MM.1S (cell line): ENCODE results near the gene OR10S1.
"Not testable (repeated sequence)": the region's sequence is repeated elsewhere in the genome, so short reads cannot be mapped to it uniquely, and the experiment has no call there.

ENCODE experiments used
- DNase-seq: peaks from one replicate; pipeline ENCODE4 v3.0.0-alpha.2; 2015
- H2AFZ ChIP-seq: fragments of 300-600 bp; sonication (generic); 2 replicates; pipeline ENCODE4 v1.6.0; 2016; ENCODE audit warnings: antibody characterized with exemption, low read length
- H3F3A ChIP-seq: fragments of 300-600 bp; sonication (generic); 2 replicates; pipeline ENCODE4 v1.6.1; 2016; ENCODE audit warnings: mild to moderate bottlenecking, antibody characterized with exemption, low read length, moderate library complexity, mixed read lengths; ENCODE audit not compliant: insufficient read depth
- H3K27ac ChIP-seq: fragments of 300-600 bp; sonication (generic); 2 replicates; pipeline ENCODE4 v1.5.1; 2016; ENCODE audit warnings: mild to moderate bottlenecking, low read length
- H3K27me3 ChIP-seq: fragments of 300-600 bp; sonication (generic); replicated peaks from 2 replicates; pipeline ENCODE4 v1.6.0; 2016; ENCODE audit warnings: low read length; ENCODE audit not compliant: insufficient read depth
- H3K36me3 ChIP-seq: fragments of 300-600 bp; sonication (generic); replicated peaks from 2 replicates; pipeline ENCODE4 v1.6.1; 2016; ENCODE audit warnings: mild to moderate bottlenecking, low read length, mixed read lengths; ENCODE audit not compliant: insufficient read depth
- H3K4me1 ChIP-seq: fragments of 300-600 bp; sonication (generic); 2 replicates; pipeline ENCODE4 v1.6.1; 2016; ENCODE audit warnings: low read length, mixed read lengths
- H3K4me2 ChIP-seq: fragments of 300-600 bp; sonication (generic); 2 replicates; pipeline ENCODE4 v1.6.0; 2016; ENCODE audit warnings: low read depth, low read length
- H3K4me3 ChIP-seq: fragments of 300-600 bp; sonication (generic); 2 replicates; pipeline ENCODE4 v1.5.1; 2016; ENCODE audit warnings: low read length, mixed read lengths
- H3K79me2 ChIP-seq: fragments of 300-600 bp; sonication (generic); 2 replicates; pipeline ENCODE4 v1.6.1; 2016; ENCODE audit warnings: mixed run types, low read length, mixed read lengths
- H3K9ac ChIP-seq: fragments of 300-600 bp; sonication (generic); 2 replicates; pipeline ENCODE4 v1.6.1; 2016; ENCODE audit warnings: low read length, mixed read lengths
- H3K9me2 ChIP-seq: fragments of 300-600 bp; sonication (generic); replicated peaks from 2 replicates; pipeline ENCODE4 v1.6.1; 2016; ENCODE audit warnings: mild to moderate bottlenecking, low read length, mixed read lengths; ENCODE audit not compliant: insufficient read depth
- H3K9me3 ChIP-seq: fragments of 300-600 bp; sonication (generic); replicated peaks from 2 replicates; pipeline ENCODE4 v1.6.1; 2016; ENCODE audit warnings: mild to moderate bottlenecking, low read length, mixed read lengths; ENCODE audit not compliant: insufficient read depth
- H4K20me1 ChIP-seq: fragments of 300-600 bp; sonication (generic); 2 replicates; pipeline ENCODE4 v1.6.1; 2016; ENCODE audit warnings: mild to moderate bottlenecking, low read length, moderate library complexity, mixed read lengths; ENCODE audit not compliant: insufficient read depth
- CTCF ChIP-seq: fragments of 300-600 bp; sonication (generic); IDR thresholded peaks from 2 replicates; pipeline ENCODE4 v1.5.1; 2016; ENCODE audit warnings: antibody characterized with exemption, low read length, mixed read lengths
- EZH2 ChIP-seq: fragments of 300-600 bp; sonication (generic); optimal IDR thresholded peaks from 2 replicates; pipeline ENCODE3; 2017; ENCODE audit warnings: low read depth, mild to moderate bottlenecking, antibody characterized with exemption, low read length, mixed read lengths
- EZH2phosphoT487 ChIP-seq: fragments of 300-600 bp; sonication (generic); IDR thresholded peaks from 2 replicates; pipeline ENCODE4 v1.6.1; 2018; ENCODE audit warnings: antibody characterized with exemption, low read length

OR10S1 gene

GRCh38 chr11:123977731-123978347 lies at the start of gene OR10S1:
Gene OR10S1 (minus strand): TSS chr11:123977781. CDS start chr11:123977664, 117 bp downstream.
- no peaks in the 10 kb centered on the region for H4K20me1 ChIP-seq
- no peaks in the 10 kb centered on the region for H3K36me3 ChIP-seq
- no peaks in the 10 kb centered on the region for H3K4me1 ChIP-seq
- H3K9me3 ChIP-seq = no peaks in the 10 kb centered on the region
- DNase-seq = no peak
- no peak within 1 kb of the TSS for H3K4me3 ChIP-seq
- no peaks in the 10 kb centered on the region for H3K79me2 ChIP-seq
- no peaks in the 10 kb centered on the region for H3F3A ChIP-seq
- TF ChIP-seq EZH2phosphoT487 = no peak
- no peak for TF ChIP-seq EZH2
- no peak for TF ChIP-seq CTCF
- no peak within 1 kb of the TSS for H3K4me2 ChIP-seq
- no peaks in the 10 kb centered on the region for H3K9me2 ChIP-seq
- H2AFZ ChIP-seq = no peak within 1 kb of the TSS
- H3K27ac ChIP-seq = no peak within 1 kb of the TSS
- H3K27me3 ChIP-seq = no peaks in the 10 kb centered on the region
- no peak within 1 kb of the TSS for H3K9ac ChIP-seq

- Histone ChIP-seq H3K9me2 (no peaks in the 10 kb centered on the region), H2AFZ (no peak within 1 kb of the TSS), H3K4me2 (no peak within 1 kb of the TSS), H3K9ac (no peak within 1 kb of the TSS), H3K27me3 (no peaks in the 10 kb centered on the region), H3F3A (no peaks in the 10 kb centered on the region), H3K36me3 (no peaks in the 10 kb centered on the region), H3K4me1 (no peaks in the 10 kb centered on the region), H3K27ac (no peak within 1 kb of the TSS), H3K4me3 (no peak within 1 kb of the TSS), H3K79me2 (no peaks in the 10 kb centered on the region), H3K9me3 (no peaks in the 10 kb centered on the region), H4K20me1 (no peaks in the 10 kb centered on the region)
- TF ChIP-seq CTCF = no peak
- no peak for TF ChIP-seq EZH2
- TF ChIP-seq EZH2phosphoT487 = no peak
- no peak for DNase-seq
These were observed 48.9 kb upstream of the OR10S1 start, which contains the start of gene OR10G8 for GRCh38 chr11:124026498-124026897. Gene OR10G8 (plus strand): TSS chr11:124026798. CDS start chr11:124029623, 2,825 bp downstream.

GRCh38 chr11:124015837-124016236 lies 38.3 kb upstream of the OR10S1 start:
- not testable (repeated sequence) for H3K9me3 ChIP-seq, H3K4me3 ChIP-seq, H3K27ac ChIP-seq, H4K20me1 ChIP-seq, H3K27me3 ChIP-seq, DNase-seq, H3K4me2 ChIP-seq, H3K9ac ChIP-seq, H3K4me1 ChIP-seq, H2AFZ ChIP-seq, H3K79me2 ChIP-seq, H3K9me2 ChIP-seq, H3K36me3 ChIP-seq, H3F3A ChIP-seq

GRCh38 chr11:124012697-124013096 lies 35.1 kb upstream of the OR10S1 start, which contains the start of gene OR10G4:
Gene OR10G4 (plus strand): TSS chr11:124012997. CDS start chr11:124015575, 2,578 bp downstream.
- no peaks in the 10 kb centered on the region for H3K36me3 ChIP-seq
- no peak within 1 kb of the TSS for H3K4me3 ChIP-seq
- no peaks in the 10 kb centered on the region for H3F3A ChIP-seq
- H3K9me2 ChIP-seq = no peaks in the 10 kb centered on the region
- no peak within 1 kb of the TSS for H3K9ac ChIP-seq
- no peak within 1 kb of the TSS for H3K27ac ChIP-seq
- no peaks in the 10 kb centered on the region for H3K4me1 ChIP-seq
- H3K79me2 ChIP-seq = no peaks in the 10 kb centered on the region
- no peaks in the 10 kb centered on the region for H3K27me3 ChIP-seq
- no peak within 1 kb of the TSS for H2AFZ ChIP-seq
- H3K4me2 ChIP-seq = no peak within 1 kb of the TSS
- no peaks in the 10 kb centered on the region for H3K9me3 ChIP-seq
- H4K20me1 ChIP-seq = no peaks in the 10 kb centered on the region
- TF ChIP-seq CTCF = no peak
- no peak for TF ChIP-seq EZH2
- TF ChIP-seq EZH2phosphoT487 = no peak
- no peak for DNase-seq
